Stimulated activated CD8-positive, alpha-beta memory T cell treated with anti-CD3 and anti-CD28 coated beads, Interleukin-12 subunit alpha, Interleukin-12 subunit beta, amount 100 ng/mL, for 1 hour (primary cell): ENCODE data around the gene MORN1.

Experiments used
- DNase-seq: peaks from one replicate; pipeline ENCODE4 v3.0.0-alpha.2; 2020; ENCODE audit warnings: low read depth

Gene MORN1

DNA sequence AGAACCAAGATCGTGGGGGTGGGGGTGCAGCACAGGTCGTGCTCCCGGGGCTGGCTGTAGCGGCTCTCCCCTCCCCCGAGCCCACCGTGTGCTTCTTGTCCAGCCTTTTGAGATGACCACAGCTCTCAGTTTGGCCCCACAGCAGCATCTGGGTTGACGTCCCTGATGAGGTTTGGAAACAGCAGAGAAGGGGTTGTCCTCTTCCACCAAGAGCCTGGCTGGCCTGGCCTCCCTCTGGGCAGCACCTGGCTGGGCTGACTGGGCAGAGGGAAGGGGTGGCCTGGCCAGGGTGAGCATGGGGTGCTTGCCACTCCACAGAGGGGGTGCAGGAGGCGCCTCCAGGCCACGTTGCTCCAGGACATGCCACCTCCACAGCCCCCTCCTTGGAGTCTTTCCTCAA, 101.7 kb downstream of the MORN1 start:
- no peak for DNase-seq

DNA sequence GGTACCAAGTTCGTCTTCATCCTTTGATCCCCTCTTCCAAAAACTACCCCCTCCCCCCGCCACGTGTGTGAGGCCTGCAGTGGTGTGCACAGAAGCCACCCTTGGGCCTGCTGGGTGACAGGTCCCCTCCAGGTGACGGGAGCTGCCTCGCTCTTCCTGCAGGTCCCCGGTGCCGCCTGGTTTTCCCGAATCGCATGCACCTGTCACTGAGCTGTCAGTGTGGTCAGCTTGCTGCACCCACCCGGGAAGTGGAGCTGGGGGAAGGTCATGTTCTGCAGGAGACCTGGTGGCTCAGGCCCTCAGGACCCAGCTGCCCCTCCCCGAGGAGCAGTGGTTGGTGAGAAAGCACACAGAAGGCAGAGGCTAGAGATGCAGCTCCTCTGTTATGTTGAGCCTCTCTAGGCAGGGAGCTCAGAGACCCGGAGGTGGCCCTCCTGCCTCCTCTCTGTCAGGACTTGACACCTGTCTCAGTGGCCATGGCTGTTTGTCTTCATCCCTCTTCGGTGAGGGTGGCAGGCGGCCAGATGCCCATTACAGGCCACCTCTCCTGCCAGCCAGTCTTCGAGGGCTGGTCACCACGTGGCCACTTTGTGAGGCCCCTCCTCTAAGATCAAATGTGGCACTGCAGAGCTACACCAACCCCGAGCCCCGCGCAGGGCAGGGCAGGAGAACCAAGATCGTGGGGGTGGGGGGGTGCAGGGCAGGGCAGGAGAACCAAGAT, 102.4 kb downstream of the MORN1 start:
- no peak for DNase-seq

DNA sequence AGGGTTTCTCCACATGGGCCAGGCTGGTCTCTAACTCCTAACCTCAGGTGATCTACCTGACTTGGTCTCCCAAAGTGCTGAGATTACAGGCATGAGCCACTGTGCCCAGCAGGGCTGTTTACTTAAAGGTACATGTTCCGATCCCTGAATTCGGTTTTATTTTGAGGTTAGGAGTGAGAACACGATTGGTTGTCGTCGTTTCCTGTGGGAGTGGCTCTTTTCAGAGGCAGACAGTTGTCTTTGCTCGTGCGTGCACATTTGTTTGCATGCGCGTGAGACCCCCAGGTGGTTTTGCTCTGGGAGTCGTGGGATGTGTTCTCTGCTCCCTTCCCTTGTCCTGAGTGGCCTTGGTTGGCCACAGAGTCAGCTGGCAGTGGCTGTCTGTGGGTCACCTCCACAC, 103.0 kb downstream of the MORN1 start:
- DNase-seq: no peak

DNA sequence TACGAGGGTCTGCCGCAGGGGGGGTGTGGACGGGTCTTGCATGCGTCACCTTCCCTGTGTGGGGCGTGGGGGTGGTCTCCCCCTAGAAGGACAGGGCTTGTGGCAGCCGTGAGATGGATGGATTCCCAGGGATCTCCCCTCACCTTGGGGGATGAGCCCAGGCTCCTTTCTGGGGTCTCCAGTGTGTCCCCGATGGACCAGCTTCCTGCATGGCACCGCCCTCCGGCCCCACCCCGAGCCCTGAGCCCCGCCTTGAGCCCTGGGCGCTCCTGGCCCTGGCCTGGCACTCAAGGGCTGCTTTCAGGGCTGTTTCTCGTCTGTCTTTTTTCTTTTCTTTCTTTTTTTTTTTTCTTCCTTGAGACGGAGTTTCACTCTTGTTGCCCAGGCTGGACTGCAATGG, 103.7 kb downstream of the MORN1 start:
- DNase-seq: no peak

DNA sequence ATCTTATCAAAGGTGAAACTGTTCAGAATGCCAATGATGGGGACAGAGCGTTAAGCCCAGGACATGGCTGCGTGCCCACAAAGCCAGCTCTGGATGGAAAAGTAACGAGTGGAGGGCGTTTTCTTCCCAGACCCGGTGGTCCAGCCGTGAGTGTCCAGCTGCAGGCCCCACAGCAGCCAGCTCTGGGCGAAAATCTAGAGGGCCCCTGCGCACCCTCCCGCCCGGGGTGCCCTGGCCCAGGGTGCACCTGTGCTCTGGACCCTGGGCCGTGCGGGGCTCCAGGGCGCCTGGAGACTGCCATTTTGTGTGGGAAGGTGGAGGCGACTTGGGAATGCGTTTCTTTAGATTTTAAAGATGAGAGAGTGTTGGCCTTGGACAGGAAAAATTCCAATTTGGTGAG, 104.4 kb downstream of the MORN1 start:
- DNase-seq: no peak

DNA sequence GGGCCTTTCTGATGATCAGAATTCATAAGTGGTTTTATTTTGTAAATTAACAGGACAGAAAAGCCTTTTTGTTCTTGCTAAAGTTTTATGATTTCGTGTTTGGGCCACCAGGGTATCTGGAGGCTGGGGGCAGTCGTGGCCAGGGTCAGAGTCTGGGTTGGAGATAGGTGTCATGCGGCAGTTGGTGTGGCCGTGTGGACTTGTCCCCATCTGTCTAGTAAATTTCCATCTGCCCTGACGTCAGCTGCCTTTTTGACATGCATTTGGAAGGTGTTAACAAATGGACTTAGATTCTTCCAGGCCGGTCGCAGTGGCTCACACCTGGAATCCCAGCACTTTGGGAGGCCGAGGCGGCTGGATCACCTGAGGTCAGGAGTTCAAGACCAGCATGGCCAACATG, 106.4 kb downstream of the MORN1 start:
- DNase-seq: no peak

DNA sequence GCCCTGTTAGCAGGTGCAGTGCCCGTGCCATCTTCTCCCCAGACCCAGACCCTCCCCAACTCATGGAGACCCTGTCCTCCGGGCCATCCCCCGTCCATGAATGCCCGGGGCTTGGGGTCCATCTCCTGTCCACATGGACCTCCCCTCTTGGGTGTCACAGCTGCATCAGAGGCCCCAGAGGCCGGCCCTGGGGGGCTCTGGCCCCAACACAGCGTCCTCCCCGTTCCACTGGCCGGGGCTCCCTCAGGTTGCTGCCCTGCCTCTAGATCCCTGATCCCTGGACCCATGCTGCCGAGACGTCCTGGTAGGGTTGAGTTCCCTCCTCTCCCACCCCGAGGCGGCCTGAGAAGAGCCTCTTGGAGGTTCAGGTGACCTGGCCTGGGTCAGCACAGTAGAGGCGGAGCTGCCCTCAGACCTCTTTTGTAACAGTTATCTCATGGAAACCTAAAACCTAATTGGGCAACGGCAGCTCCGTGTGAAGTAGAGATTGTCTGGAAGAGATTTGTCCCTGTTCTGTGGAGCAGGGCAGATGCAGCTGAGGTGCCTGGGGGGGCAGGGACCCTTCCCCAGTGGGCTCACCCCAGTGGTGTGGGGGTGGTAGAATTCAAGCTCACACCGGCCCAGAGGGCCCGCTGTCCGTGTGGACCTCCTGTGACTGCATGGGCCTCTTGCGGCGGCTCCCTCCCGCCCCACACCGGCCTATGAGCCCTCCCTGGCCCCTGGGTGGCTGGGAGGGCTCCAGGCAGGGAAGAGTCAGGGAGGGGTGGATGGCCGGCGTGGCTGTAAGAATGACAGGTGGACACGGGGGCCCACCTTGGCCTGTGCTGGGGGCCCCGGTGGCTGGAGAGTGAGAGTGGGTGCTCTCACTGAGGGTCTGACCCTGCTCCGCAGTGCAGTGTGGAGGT, 107.1 kb downstream of the MORN1 start:
- no peak for DNase-seq

DNA sequence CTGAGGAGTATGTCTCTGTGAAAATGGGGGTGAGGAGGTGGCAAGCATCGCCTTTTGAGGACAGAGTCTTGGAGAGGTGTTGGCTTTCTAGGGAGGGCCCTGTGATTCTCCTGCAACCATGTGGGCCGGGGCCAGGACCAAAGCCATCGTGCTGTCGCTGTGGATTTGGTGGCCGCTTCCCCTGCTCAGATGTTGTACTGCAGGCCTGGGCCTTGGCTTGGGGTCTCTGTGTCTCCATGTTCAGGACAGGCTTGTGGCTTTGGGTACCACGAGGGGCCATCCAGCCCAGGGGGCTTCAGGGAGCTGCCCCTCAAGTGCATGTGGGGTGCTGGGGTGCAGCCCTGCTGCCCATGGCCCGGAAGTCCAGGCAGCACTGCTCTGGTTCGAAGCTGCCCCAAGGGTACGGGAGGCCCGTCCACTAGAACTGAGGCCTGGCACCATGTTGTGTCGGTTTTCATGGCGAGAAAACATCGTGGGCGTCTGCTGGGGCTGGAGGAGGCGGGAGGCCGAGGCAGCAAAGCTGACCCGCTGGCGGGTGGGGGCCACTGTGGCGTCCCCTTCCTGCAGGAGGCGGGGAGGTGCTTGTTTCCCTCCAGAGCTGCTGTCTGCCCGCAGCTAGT, 107.9 kb downstream of the MORN1 start:
- no peak for DNase-seq

DNA sequence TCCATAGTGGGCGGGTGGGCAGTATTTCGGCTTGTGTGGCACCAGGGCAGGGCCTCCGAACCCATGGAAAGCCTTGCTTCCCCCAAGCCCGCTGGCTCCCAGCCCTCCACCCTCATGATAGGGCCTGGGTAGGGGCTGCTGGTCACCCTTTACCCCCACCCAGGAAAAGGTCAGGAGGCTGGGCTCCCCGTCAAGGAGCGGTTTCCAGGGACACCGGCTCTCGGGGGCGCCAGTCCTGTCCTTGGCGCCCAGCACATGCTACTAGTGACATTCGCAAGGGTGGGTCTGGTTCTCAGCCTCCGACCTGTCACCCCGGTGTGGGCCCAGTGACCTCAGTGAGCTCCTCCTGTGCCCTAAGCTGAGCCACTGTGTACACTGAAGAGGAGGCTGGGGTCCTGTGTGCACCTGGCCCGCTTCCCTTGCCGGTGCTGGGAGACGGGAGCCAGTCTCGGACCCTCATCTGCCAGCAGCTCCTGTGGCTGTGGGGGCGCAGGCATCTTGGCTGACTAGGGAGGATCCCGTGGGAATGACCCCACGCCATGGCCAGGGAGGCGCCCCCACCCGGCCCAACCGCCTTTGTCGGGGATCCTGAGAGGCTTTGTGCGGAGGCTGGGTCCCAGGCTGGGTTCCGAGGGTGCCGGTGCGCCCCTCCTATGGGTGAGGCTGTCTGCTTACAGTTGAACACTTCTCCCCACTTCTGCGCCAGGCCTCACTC, 108.6 kb downstream of the MORN1 start:
- no peak for DNase-seq

DNA sequence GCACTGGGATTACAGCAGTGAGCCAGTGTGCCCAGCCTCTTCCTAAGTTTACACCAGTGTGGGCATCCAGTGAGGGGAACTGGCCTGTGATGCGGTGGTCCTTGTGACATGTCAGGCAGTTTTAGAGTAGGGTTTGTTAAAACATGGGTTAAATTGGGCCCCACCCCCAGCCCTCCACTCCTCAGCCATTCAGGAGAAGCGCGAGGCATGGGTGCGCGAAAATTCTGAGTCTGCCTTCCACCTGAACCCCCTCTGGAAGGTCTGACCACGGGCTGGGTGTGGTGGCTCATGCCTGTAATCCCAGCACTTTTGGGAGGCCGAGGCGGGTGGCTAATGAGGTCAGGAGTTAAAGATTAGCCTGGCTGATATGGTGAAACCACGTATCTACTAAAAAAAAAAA, 111.5 kb downstream of the MORN1 start:
- DNase-seq: no peak

DNA sequence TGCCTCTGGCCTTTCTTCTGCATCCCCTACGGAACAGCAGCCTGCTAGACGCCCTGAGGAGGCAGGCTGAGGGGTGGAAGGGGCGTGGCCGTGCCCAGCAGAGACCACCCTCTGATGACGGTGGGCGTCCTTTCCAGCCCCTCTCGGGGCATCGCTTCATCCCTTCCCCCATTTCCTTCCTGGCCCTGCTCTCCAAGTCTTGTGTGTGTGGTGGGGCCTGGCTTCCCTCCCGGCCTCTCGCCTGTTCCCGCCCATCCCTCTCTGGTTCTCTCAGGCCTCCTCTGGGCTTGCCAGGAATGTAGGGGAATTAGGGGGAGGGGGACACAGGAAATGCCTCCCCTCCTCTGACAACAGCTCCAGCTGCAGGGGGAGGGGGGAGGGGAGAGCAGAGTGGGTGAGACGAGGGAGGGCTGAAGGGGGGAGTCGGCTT, 112.1 kb downstream of the MORN1 start:
- DNase-seq: no peak

DNA sequence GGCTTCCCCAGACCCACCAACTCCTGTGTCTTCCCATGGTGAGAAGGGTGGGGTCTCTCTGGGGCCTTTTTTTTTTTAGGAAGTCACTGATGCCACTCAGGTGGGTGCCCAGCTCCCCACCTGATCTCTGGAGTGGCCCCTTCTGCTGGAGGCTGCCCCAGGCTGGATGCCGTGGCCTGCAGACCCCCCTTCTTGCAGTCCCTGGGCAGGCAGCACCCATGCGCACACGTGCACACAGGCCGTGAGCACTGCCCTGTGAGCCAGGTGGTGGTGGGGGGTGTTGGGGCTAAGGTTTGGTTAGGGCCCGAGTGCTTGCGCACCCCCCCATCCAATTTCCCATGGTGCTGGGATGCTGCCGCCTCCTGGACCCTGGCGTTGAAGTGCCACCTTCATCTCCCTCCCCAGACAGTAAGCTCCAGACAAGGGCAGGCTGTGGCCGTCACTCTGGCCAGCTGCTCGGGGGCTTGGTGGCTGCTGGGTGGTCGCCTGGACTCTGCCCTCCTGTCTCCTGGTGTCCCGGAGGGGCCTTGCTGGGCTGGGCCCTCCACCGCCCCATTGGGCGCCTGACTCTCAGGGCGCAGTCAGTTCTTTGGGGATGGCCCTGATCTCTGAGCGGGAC, 112.7 kb downstream of the MORN1 start:
- no peak for DNase-seq

DNA sequence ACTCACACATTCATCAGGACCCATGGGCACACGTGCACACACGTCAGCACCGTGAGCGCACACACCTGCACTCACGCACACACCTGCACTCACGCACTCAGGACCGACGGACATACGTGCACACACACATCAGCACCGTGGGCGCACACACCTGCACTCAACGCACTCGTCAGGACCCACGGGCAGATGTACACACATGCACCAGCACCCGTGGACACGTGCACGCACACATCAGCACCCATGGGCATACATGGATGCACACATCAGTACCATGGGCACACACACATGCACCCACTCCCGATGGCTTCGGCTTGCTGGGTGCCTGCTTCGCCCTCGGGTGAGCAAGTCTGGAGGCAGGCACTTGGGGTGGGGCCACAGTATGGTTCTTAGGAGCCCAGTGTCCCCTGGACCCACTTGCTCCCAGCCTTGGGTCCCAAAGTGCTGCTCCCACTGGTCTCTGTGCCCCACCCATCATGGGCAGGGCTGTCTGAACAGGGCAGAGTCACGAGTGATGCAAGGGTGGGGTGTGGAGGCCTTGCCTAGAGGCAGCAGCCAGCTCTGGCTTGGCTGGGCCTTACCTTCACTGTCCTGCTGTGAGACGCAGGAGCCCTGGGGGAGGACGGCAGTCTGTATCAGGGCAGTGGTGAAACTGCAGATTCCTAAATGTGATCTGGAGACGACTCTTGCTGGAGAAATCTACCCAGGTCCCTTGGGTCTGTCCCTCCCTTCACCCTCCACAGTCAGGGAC, 113.4 kb downstream of the MORN1 start:
- DNase-seq: no peak

DNA sequence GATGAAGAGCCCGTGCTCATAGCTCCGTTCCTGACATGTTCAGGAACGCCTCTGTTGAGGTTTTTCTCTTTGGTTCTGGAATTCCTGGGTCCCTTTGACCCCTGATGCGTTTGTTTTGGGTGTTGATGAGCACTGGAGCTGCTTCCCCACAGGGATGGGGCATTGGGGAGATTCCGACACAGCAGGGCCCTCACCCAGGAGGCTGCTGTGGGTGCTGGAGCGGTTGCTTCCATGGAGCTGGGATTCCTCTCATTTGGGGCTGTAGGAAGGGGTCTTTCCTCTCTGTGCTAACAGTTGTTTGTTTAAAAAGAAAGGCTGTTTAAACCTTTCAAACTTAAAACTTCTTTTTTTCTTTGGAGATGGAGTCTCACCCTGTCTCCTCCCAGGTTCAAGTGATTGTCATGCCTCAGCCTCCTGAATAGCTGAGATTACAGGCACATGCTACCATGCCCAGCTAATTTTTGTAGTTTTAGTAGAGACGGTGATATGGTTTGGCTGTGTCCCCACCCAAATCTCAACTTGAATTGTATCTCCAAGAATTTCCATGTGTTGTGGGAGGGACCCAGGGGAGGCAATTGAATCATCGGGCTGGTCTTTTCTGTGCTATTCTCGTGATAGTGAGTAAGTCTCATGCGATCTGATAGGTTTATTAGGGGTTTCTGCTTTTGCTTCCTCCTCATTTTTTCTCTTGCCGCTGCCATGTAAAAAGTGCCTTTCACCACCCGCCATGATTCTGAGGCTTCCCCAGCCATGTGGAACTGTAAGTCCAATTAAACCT, 114.4 kb downstream of the MORN1 start:
- no peak for DNase-seq

DNA sequence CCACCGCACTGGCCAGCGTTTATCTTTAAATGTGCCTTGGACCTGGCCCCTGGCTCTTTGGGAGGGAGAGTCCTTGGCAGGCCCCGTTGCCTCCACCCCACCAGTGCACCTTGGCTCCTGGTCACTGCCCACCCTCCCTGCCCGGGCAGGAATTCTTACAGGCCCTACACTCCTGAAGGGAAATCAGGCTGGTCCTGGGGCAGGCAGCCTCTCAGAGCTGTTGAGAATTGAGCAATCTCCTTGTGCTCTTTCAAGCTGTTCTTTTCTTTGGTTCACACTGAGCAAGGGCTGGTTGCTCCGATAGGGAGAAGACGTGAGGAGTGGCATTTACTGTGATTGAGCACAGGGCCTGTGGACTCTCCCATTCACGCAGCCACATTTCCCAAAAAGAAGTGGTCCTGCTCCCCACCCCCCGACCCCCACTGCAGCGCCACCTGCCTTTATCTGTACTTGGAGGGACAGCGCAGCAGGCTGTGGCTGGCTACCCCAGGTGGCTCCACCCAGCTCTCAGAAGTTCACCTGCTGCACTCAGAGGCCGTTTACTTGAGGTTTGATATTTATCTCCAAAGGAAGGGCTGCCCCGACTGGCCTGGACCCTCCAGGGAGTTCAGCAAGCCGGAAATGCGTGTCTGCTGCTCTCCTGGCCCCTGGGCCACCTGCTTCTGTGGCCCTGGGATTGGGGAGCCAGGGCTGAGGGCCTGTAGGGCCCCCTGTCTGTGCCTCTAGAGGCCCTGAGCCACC, 115.4 kb downstream of the MORN1 start:
- no peak for DNase-seq

DNA sequence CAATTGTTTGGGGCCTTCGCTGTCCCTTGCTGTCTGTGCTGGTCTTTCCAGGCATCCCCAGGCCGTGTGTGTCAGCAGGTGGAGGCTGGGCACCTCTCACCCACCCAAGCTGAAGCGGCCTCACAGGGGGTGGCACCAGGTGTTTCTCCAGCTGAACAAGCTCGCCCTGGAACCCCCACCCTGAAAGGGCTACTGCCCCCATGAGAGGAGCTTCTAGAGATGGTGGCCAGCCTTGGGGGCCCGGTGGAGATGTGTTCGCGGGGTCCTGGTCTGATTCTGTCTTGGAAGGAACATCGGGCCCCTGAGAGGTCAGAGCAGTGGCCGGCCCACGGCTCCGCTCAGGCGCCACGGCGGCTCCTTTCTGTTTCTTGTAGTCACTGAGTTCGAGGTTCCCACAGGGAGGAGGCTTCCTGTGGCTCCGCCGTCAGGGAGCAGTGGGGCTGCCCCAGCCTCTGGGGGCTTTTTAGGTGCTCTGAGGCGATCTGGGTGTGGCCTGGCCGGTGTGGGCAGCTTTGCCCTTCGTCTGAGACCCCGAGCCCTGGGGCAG, 116.4 kb downstream of the MORN1 start:
- no peak for DNase-seq

DNA sequence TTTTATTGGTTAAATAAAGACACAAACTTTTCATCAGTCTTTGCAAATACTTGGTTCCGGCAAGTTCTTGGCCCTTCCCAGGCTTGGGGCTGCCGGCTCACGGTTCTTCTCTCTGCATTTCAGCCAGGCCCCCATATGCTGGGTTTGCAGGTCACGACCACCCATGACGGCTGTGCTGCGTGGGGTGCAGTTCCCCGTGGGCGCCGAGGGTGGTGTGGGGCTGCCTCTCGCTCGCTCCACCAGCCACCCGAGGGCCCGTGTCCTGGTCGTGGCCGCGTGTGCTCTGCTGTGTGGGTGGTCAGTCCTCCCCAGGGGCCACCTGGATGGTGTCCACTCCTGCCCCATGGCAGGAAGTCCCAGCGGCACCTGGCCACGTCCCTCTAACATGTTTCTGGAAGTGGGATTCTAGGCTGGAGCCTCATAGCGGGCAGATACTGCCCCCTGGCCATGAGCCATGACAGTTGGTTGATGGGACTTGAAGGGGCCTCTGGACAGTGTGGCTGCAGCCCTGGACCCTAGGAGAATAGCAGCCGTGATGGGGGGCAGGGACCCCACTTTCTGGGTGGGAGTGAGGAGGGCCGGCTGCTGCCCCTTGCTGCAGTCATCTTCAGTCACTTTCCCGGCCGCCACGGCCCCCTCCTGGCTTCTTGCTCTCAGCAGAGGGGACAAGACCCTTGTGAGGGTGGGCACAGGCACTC, 117.0 kb downstream of the MORN1 start:
- DNase-seq: no peak

DNA sequence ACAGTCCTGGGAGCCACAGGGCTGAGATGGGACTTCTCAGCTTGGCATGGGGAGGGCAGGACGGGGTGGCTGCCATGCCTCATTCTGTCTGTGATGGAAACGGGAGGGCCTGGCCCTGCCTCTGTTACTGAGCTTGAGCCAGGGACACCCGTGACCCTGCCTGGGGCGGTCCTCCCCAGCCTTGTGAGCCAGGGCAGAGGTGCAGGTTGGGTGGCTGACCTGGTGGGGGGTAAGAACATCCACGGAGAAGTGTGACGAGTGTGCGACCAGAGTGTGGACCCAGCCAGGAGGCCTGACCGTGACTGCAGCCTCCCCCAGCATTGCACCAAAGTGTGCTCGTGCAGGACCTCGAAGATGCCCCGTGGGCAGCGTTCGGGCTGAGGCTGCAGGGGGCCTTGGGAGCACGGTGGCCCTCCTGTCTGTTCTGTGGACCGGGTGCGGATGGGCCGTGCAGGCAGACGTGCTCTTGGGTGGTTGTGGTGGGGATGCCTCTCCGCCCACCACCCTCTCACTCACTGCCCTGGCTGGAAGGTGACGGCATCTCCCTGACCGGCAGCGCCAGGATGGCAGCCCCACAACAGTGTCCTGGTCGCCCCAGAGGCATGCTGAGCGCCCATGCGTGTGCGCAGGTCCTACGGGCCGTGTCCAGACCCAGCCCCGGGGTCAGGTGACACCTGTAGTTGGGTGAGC, 117.8 kb downstream of the MORN1 start:
- no peak for DNase-seq
